ENCODE results near the gene CDRT15L2.
"Not testable (repeated sequence)": the region's sequence is repeated elsewhere in the genome, so short reads cannot be mapped to it uniquely, and the experiment has no call there.

GRCh38 chr17:20530104-20530503 lies 49.4 kb upstream of the CDRT15L2 start:
- TF ChIP-seq CTCF, POLR2A (IDR thresholded peaks at IDR 0.05): not testable (repeated sequence)
